Calu3 (cell line): Measurements from ENCODE around the gene ITGB4. TPM values are rescaled to one million over a fixed set of nuclear protein-coding genes. Genes with fewer than 3 reads are reported as not detected.

Experiments used
- BruUV-seq: library from RNA; stranded (reverse); fragments of 400-500 nt; replicated peaks from 2 replicates; lab custom pipeline; 2021; lab: Mats Ljungman, UMichigan
- CTCF ChIA-PET: fragments of 300-600 bp; sonication (Branson Sonifier 250); formaldehyde crosslinking; loops from one replicate; lab custom pipeline; 2022; ENCODE audit warnings: antibody characterized with exemption; lab: Charles Lee
- DNase-seq: peaks from one replicate; pipeline ENCODE4 v3.0.0; 2022
- H3K27ac Mint-ChIP-seq: one replicate; pipeline ENCODE4 v1.8.0; 2022; ENCODE audit warnings: mixed read lengths; ENCODE audit not compliant: unreplicated experiment
- H3K27me3 Mint-ChIP-seq: one replicate; pipeline ENCODE4 v1.8.0; 2022; ENCODE audit warnings: mixed read lengths; ENCODE audit not compliant: unreplicated experiment
- H3K36me3 Mint-ChIP-seq: one replicate; pipeline ENCODE4 v1.8.0; 2022; ENCODE audit warnings: mild to moderate bottlenecking, moderate library complexity, mixed read lengths; ENCODE audit not compliant: insufficient read depth, unreplicated experiment
- H3K4me1 Mint-ChIP-seq: one replicate; pipeline ENCODE4 v1.8.0; 2022; ENCODE audit warnings: mild to moderate bottlenecking, low read depth, mixed read lengths; ENCODE audit not compliant: unreplicated experiment
- H3K4me3 Mint-ChIP-seq: one replicate; pipeline ENCODE4 v1.8.0; 2022; ENCODE audit warnings: mild to moderate bottlenecking, low read depth, moderate library complexity, mixed read lengths; ENCODE audit not compliant: unreplicated experiment
- H3K9me3 Mint-ChIP-seq: one replicate; pipeline ENCODE4 v1.8.0; 2022; ENCODE audit warnings: low read depth, mixed read lengths; ENCODE audit not compliant: unreplicated experiment
- intact Hi-C: fragments of 100-400 bp; cut with micrococcal nuclease; formaldehyde crosslinking; loops from one replicate; pipeline ENCODE4 v1.10.0; 2022; ENCODE audit not compliant: unreplicated experiment
- total RNA-seq: library from RNA; stranded (reverse); gene quantifications from 2 replicates; pipeline ENCODE4 v1.2.3, GENCODE V29; 2022
- TF ChIP-seq, protein P1 (sequence below): fragments of 200-600 bp; IDR thresholded peaks from one replicate; pipeline ENCODE4 v1.8.0; 2022; ENCODE audit warnings: antibody characterized with exemption; ENCODE audit not compliant: unreplicated experiment

The ITGB4 gene
- total RNA-seq, 1 experiment from 2014 or later: 253 TPM

DNA sequence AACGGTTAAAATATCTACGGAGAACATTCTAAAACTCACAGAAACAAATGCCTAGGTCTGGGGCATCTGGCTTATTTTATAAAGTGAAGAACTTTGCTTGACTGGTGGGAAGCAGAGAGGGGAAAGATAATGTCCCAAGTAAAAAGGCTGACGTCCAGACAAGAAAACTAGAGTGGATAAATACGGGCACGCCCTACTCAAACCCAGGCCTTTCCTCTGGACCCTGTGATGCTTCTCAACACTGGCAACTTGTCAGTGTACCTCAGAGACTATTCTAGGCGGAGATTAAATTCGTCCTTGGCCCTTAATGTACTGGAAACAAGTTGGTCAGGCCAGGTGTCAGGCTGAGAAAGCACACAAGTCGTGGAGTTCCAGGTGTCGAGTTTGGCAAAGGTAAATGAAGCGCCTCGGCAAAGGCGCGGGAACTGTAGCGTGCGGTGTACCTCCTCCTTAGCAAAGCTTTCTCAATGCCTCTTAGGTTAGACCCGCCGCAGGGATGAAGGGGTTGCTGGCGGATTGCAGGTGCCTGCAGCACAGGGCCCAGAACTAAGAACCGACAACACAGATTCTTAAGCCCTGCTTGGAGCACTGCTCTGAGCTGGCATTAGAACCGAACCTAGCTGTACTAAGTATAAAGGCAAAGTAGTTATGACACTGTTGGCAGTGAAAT, 62.7 kb downstream of the ITGB4 start:
- intact Hi-C loops: loop anchor here (5.0 kb wide), 1 partner anchor 93 kb away; the partner anchor contains the start of gene TRIM47
- DNase-seq: no peak
- TF ChIP-seq, protein P1, sequence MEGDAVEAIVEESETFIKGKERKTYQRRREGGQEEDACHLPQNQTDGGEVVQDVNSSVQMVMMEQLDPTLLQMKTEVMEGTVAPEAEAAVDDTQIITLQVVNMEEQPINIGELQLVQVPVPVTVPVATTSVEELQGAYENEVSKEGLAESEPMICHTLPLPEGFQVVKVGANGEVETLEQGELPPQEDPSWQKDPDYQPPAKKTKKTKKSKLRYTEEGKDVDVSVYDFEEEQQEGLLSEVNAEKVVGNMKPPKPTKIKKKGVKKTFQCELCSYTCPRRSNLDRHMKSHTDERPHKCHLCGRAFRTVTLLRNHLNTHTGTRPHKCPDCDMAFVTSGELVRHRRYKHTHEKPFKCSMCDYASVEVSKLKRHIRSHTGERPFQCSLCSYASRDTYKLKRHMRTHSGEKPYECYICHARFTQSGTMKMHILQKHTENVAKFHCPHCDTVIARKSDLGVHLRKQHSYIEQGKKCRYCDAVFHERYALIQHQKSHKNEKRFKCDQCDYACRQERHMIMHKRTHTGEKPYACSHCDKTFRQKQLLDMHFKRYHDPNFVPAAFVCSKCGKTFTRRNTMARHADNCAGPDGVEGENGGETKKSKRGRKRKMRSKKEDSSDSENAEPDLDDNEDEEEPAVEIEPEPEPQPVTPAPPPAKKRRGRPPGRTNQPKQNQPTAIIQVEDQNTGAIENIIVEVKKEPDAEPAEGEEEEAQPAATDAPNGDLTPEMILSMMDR: no peak

DNA sequence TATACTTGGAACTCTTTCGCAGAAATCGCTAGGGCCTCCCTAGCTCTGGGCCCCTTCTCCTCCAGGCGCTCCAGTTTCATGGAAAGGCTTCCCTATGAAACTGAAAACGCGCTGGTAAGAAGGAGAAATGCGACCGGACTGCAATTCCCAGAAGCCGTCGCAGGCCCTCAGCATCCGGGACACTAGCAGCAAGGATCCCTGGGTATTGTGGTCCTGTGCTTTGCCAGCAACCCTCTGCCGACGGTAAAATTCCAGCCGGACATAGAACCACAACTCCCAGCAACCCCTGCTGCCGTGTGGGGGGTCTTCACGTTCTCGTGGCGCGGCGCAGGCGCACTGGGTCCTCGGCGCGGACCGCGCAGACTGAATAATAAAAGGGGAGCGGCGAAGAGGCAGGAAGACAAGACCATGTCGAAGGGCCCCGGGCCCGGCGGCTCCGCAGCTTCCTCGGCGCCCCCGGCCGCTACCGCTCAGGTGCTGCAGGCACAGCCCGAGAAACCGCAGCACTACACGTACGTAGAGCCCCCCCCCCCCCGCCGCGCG, 63.3 kb downstream of the ITGB4 start, which contains the start of gene UNK:
Gene UNK (plus strand): TSS at position 334 of the 543 bp plus-strand sequence. CDS start 75 bp downstream, at position 409.
- H3K4me1 Mint-ChIP-seq: peaks cover 28% of the 10 kb centered on the region
- peaks cover 43% of the 10 kb centered on the region for H3K36me3 Mint-ChIP-seq
- BruUV-seq: no TSS peak
- CTCF ChIA-PET: interaction anchor here (0.6 to 1.5 kb wide), 5 partner anchors 11 to 1503 kb away, joined by 3 to 6 read pairs (median 3); no protein-coding TSS in a partner anchor
- H3K9me3 Mint-ChIP-seq: no peaks in the 10 kb centered on the region
- peaks cover 7% of the 10 kb centered on the region for H3K27me3 Mint-ChIP-seq
- intact Hi-C loops: loop anchor here (5.0 kb wide), 1 partner anchor 93 kb away; the partner anchor contains the start of gene TRIM47
- H3K4me3 Mint-ChIP-seq: peak within 1 kb of the TSS; percentile 84
- H3K27ac Mint-ChIP-seq: peak within 1 kb of the TSS; percentile 96
- peak; percentile 96 for DNase-seq
- TF ChIP-seq, protein P1: no peak

More for the DNA sequence above, 62.7 kb downstream of the ITGB4 start:
- Mint-ChIP-seq H3K27ac (peak overlapping the region; percentile 96), H3K9me3 (no peaks in the 10 kb centered on the region), H3K4me1 (peaks cover 28% of the 10 kb centered on the region), H3K27me3 (peaks cover 12% of the 10 kb centered on the region), H3K36me3 (peaks cover 49% of the 10 kb centered on the region), H3K4me3 (peak overlapping the region; percentile 84)
- CTCF ChIA-PET: interaction anchor here (0.6 to 1.5 kb wide), 13 partner anchors 12 to 1504 kb away, joined by 3 to 8 read pairs (median 4); partner anchors contain the start of genes GALK1 and WBP2
- no TSS peak for BruUV-seq

DNA sequence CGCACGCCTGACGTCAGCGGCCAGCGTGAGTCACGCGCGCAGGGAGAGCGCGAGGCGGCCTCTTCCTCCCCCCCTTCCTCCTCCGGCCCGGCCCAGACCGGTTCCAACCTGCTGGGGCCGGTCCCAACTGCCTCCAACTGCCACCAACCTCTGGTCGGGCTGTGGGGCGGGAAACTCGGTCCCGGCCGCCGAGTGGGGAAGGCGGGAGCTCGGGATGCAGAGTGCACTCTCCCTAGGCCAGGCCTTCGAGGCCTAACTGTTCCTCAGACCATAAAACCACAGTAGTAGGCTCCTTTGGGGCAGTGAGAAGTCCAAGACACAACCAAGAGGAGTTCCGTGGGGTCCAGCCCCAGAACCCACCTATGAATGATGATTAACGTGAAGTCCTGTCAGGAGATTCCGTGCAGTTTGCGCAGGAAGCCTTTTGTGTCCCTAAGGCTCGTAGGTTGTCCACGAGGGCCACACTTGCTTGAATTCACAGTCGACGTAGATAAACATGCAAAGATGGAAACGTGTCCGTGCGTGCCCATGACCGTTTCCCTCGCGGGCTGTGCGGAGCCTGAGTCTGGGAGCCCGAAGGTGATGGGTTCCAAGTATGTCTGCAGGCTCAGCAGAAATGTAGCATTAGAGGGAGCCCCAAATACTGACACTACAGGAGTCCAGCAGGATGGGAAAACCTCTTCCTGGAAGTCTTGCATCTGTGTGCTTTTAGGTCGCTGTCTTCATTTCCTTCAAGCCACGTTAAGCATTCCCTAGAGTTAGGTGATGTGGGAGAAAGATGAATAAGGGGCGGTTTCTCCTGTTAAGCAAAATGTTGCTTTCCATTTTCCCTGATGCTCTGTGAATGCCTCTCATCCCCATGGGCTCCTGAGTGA, 64.0 kb downstream of the ITGB4 start:
- CTCF ChIA-PET: interaction anchor here (0.6 to 1.5 kb wide), 5 partner anchors 11 to 1502 kb away, joined by 3 to 6 read pairs (median 3); no protein-coding TSS in a partner anchor
- Mint-ChIP-seq H3K4me1 (peaks cover 28% of the 10 kb centered on the region), H3K27ac (peak overlapping the region; percentile 96), H3K4me3 (peak overlapping the region; percentile 84), H3K36me3 (peaks cover 36% of the 10 kb centered on the region), H3K9me3 (no peaks in the 10 kb centered on the region), H3K27me3 (peaks cover under 1% of the 10 kb centered on the region)
- TF ChIP-seq, protein P1: no peak
- peak; percentile 91 for DNase-seq
- TSS peak; percentile 56 for BruUV-seq
- intact Hi-C loops: no loop called here

DNA sequence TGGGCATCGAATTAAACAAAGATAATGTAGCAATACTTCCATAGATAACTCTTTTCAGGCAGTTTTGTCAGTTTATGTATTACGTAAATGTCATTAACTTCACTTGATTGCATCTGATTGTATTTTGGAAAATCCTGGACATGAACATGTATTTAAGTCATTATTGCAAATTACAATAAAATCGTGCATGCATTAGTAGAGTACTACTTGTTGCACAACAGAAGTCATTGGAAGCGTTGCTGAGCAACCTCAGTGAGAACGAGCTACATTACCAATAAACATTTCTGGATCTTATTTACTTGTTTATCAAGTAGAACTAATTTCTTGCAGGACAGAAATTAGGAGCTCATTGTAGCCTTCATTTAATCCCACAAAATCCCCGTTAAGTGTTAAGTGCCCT, 70.0 kb downstream of the ITGB4 start:
- BruUV-seq: no TSS peak
- peaks cover 3% of the 10 kb centered on the region for H3K4me1 Mint-ChIP-seq
- CTCF ChIA-PET: interaction anchor here (0.6 kb wide), 2 partner anchors 191 to 325 kb away, joined by 3 to 4 read pairs; no protein-coding TSS in a partner anchor
- no peaks in the 10 kb centered on the region for H3K36me3 Mint-ChIP-seq
- H3K27me3 Mint-ChIP-seq: no peaks in the 10 kb centered on the region
- intact Hi-C loops: no loop called here
- no peak overlapping the region for H3K27ac Mint-ChIP-seq
- no peaks in the 10 kb centered on the region for H3K9me3 Mint-ChIP-seq
- TF ChIP-seq, protein P1: no peak
- no peak overlapping the region for H3K4me3 Mint-ChIP-seq
- DNase-seq: no peak
